Measurements from ENCODE around the gene C19orf12.

GRCh38 chr19:29675650-29676186 is 39.3 kb downstream of the C19orf12 start:
- TF ChIP-seq, protein P1, sequence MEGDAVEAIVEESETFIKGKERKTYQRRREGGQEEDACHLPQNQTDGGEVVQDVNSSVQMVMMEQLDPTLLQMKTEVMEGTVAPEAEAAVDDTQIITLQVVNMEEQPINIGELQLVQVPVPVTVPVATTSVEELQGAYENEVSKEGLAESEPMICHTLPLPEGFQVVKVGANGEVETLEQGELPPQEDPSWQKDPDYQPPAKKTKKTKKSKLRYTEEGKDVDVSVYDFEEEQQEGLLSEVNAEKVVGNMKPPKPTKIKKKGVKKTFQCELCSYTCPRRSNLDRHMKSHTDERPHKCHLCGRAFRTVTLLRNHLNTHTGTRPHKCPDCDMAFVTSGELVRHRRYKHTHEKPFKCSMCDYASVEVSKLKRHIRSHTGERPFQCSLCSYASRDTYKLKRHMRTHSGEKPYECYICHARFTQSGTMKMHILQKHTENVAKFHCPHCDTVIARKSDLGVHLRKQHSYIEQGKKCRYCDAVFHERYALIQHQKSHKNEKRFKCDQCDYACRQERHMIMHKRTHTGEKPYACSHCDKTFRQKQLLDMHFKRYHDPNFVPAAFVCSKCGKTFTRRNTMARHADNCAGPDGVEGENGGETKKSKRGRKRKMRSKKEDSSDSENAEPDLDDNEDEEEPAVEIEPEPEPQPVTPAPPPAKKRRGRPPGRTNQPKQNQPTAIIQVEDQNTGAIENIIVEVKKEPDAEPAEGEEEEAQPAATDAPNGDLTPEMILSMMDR (IDR thresholded peaks at IDR 0.05; ENCODE audit: low read length): no peak
- no peak for TF ChIP-seq EZH2 (optimal IDR thresholded peaks at IDR 0.05; ENCODE audit: low read depth, low read length)
